D341Med (cell line): ENCODE measurements around the gene CCDC30.
A peak's percentile ranks its signal among the peaks of the same experiment; 100 is the strongest.

Experiments used
- DNase-seq: peaks from one replicate; pipeline ENCODE4 v3.0.0; 2012; ENCODE audit warnings: low spot score

Gene CCDC30

DNA sequence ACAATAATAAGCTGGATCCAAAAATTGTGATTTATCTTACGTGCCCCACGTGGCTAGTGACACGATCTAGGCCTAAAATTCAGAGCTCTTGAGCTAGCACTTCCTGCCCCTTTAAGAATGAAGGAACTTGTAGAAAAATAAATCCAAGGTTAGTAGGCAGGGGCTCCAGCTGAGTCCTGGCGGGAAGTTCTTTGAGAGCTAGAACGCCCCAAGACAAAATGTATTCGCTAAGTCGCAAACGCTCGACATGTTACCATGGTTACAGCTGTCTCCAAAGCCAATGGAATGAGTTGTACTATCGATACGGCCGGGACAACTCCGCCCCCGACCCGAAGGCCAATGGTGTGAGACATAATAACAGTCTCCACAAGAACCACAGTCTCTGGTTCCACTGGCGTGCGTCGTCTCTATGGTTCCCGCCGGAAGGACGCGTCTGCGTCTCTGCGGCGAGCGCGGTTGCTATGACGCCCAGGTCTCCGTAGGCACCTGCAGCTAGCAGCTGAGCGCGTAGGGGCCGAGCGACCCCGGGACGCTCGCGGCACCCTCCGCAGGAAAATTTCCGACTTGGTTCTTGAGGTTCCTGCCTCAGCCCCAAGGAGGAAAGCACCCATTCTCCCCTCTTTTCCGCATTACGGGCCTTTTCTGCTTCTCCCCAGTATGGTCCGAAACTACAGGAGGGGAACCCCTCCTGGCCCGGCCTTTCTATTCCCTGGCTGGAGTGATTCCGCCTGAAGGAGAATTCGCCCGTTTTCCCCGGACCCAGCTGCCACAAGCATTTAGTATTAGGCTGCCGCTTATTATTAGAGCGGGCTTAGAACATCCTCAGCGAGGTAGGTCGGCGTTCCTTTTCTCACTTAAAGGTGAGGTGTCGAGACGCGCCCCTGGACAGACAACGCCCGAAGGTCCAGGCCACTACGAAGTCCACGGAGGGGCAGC, at the start of gene CCDC30:
Gene CCDC30 (plus strand): TSS at position 459 of the 936 bp plus-strand sequence. CDS start 17,266 bp downstream, outside the sequence.
- peak; percentile 95 for DNase-seq

- no peak for DNase-seq
These were observed 48.3 kb upstream of the CCDC30 start for GRCh38 chr1:42414551-42415496.

DNA sequence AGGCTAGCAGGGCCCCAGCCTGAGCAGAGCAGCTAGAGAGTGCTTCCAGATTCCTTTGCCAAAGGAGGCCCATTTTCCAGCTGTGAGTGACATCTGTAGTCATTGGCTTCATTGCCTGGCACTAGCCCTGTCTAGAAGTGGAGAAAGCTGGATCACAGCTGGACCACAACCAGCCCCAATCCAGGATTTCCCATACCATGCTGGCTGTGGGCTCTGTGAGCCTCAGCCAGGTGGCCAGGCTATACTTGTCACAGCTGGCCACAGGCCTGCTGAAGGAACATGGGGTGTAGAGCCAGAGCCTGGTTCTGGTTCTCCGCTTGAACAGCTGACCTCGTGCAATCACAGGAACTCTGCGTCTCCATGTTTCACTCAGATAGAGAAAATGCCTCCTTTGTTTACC, 45.9 kb upstream of the CCDC30 start:
- DNase-seq: no peak

DNA sequence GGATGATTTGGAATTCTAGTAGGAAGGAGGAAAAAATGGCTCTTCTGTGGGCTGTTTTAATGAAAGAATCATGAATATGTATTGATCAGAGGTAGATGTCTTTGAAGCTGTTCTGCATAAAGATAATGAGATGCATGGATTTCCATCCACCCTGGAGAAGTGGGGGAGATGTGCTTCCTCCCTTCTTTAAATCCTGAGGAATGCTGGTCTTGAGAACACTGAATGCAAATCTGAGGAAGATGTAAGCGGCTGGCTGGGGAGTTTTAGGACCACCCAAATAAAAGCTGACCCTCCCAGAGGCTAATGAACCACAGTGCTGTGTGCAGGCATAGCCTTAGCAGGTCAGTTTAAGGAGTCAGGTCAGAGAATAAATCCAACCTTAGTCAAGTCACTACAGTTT, 44.6 kb upstream of the CCDC30 start:
- DNase-seq: no peak

DNA sequence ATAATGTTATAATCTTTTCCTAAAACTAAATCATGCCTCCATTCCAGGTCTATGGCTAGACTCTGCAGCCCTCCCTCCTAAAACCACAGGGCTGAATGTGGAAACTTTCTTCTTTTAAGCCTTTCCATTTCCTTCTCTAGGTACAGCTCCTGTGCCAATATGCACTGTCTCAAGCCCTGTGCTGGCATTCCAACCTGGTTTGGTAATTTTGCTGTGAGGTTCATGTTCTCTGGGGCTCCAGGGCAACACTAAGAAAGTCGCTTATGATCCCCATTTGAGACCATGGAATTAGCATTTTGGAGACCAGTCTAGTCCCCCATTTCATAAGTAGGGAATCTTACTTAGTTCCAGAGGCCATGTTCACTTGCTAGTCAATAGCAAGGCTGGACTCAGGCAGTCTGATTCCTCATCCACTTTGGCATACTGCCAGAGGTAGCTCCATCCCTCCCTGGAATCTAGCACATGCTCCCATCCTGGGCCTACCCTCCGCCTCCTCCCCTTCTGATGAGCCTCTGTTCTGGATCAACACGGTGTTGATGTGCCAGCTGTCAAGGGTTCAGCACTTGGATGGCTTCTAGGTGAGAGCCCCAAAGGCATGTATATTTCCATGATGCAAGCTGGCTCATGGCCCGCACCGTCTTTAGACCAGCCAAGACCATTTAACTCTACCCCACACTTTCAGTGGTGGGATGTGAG, 43.8 kb upstream of the CCDC30 start:
- DNase-seq: peak; percentile 48

DNA sequence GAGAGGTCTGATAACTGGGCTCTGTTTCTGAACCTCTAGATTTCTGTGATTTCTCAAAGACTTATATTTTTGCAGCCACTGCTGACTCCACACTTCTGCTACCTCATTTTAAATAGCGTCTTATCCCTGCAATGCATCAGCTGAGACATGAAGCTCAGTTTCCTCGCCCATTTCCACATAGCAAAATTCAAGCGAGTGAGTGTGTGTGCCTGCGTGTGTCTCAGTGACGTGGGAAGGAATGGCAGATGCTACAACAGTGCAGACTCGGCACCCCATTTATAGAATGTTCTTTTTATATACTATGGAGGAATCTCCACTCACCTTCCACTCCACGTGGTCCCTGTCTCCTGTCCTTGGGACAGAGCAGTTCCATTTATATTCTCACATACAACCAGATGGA, 43.0 kb upstream of the CCDC30 start:
- no peak for DNase-seq

GRCh38 chr1:42420911-42421585, 42.0 kb upstream of the CCDC30 start:
- peak; percentile 84 for DNase-seq

DNA sequence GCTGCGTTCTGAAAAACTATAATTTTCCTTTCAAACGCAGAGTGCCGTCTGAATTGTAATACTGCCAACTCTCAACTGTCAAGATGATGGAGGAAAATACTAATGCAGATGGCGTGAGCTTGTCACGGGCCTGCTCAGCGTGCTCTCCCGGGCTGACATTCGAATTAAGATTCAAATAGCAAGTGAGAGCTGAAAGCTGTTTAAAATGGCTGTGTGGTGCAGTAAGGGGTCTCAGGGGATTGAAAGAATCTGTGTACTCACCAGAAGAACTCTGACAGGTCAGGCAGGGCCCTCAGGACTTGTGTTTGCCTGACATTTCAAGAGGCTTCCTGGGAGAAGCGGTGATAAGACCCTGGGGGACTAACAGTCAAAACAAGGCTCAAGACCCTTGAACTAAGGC, 40.3 kb upstream of the CCDC30 start:
- DNase-seq: no peak

- DNase-seq: no peak
These were observed 39.4 kb upstream of the CCDC30 start for GRCh38 chr1:42423681-42424080.

DNA sequence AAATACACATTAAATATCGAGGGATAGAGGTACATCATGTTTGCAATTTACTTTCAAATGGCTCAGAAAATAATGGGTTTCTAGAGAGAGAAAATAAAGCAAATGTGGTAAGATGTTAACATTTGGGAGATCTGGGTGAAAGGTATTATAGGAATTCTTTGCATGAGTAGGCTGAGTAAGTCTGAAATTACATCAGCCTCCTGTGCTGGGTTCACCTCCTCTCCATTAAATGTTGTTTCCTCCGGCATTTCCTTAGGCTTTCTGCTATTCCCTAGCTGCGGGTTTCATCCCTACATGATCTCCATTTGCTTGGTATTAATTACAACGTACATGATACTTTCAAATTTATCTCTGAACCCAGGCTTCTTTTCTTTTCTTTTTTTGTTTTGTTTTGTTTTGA, 38.9 kb upstream of the CCDC30 start:
- DNase-seq: no peak

GRCh38 chr1:42427240-42427639, 35.8 kb upstream of the CCDC30 start:
- no peak for DNase-seq

- no peak for DNase-seq
These were observed 33.5 kb upstream of the CCDC30 start for GRCh38 chr1:42429603-42430002.

GRCh38 chr1:42430286-42431135, 32.6 kb upstream of the CCDC30 start:
- no peak for DNase-seq

GRCh38 chr1:42431514-42431913, 31.6 kb upstream of the CCDC30 start:
- no peak for DNase-seq

DNA sequence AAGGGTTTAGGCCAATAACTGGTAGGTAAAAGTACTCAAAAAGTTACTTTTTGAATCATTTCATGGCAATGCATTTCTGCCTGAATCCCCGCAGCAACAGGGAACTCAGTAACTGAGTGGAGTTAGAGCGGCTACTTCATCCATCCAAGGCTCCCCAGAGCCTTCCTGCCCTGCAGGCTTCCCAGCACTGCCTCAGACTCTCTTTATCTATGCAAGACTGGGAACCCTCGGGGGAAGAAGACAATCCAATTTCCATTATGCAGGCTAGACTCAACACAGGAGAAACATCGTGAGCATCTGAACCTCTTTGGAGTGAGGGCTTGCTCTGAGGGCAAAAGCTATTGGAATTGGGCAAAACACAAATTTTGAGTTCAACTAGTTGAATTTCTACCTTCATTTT, 30.4 kb upstream of the CCDC30 start:
- DNase-seq: no peak

DNA sequence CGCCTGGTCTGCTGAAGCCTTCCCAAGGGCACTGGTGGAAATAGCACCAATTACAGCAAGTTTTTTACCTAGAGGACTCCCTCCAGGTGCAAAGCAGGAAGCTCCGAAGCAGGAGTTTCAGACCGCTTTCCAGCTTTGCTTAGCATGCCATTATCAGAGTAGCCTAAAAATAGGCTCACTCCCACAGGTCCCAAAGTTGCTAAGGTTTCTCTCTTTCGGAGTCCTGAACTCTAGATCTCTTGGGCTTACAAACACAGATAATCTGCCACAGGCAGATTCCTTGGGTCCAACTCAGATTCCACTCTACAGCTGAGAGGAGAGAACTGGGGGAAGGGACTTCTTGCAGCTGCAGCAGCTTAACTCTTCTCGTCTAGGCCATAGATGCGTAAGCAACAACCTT, 29.7 kb upstream of the CCDC30 start:
- no peak for DNase-seq

DNA sequence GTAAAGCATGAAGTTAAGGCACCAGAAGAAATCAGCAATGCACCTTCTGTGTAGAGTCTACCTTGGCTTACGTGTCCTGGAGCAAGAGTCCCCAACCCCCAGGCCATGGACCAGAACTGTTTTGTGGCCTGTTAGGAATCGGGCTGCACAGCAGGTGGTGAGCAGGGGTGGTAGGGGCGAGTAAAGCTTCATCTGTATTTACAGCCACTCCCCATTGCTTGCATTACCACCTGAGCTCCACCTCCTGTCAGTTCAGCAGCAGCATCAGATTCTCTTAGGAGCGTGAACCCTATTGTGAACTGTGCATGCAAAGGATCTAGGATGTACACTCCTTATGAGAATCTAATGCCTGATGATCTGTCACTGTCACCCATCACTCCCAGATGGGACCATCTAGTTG, 28.7 kb upstream of the CCDC30 start:
- no peak for DNase-seq

DNA sequence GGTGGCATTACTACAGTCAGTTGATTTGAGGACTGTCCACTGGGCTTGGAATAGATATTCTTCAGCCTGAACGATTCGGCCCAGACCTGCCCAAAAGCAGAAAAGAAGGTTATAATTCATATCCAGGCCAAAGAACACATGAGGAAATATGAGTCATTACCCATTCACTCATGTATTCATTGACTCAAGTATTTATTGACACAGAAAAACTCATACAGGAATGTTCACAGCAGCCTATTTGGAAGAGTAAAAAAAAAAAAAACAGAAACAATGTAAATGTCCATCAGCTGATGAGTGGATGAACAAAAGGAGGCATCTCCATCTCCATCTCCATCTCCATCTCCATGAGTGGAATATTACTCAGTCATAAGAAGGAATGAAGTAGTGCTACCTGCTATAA, 23.1 kb upstream of the CCDC30 start:
- DNase-seq: no peak

DNA sequence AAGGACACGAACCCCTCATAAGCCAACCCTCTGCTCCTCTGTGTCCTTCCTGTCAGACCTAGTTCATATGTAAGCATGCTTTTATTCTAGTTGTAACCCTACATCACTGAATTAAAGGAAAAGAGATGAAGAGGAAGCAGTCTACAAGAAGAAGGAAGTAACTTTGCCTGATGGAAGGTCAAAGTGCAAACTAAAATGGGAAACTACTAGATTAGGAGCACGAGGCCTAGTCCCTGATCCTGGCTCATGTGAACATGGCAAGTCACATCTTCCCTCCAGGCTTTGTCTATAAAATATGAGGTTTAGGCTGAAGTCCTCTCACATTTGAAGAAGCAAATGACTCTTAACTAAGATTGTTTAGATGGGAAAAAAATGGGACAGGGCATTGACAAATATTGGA, 20.4 kb upstream of the CCDC30 start:
- no peak for DNase-seq

- DNase-seq: no peak
These were observed 13.8 kb upstream of the CCDC30 start for GRCh38 chr1:42449256-42449655.

GRCh38 chr1:42450061-42450460, 13.0 kb upstream of the CCDC30 start:
- no peak for DNase-seq
